Cardiac muscle cell (in vitro differentiated cells and primary cell): ENCODE data around the gene CIRBP. TPM values are rescaled to one million over a fixed set of nuclear protein-coding genes. Genes with fewer than 3 reads are reported as not detected.

Experiments
- DNase-seq, 2 donors: peaks; one replicate each; pipeline versions ENCODE4 v3.0.0 to v3.0.0-alpha.2; 2010 to 2017; ENCODE audit warnings: low read depth in 1 of 2, low spot score in 1 of 2
- H3K27ac ChIP-seq: fragments of 200-600 bp; sonication (generic); 2 replicates; pipeline ENCODE4 v1.5.1; 2016
- H3K27me3 ChIP-seq: fragments of 200-600 bp; sonication (generic); 2 replicates; pipeline ENCODE4 v1.6.0; 2016; ENCODE audit warnings: control low read depth
- H3K36me3 ChIP-seq: fragments of 200-600 bp; sonication (generic); 2 replicates; pipeline ENCODE4 v1.5.1; 2016; ENCODE audit warnings: control low read depth
- H3K4me1 ChIP-seq: fragments of 200-600 bp; sonication (generic); 2 replicates; pipeline ENCODE4 v1.8.1; 2017; ENCODE audit warnings: low read depth, mild to moderate bottlenecking, mixed run types
- H3K4me3 ChIP-seq: fragments of 200-600 bp; sonication (generic); 2 replicates; pipeline ENCODE4 v1.5.1; 2016; ENCODE audit warnings: mild to moderate bottlenecking
- H3K9me3 ChIP-seq: fragments of 200-600 bp; sonication (generic); 2 replicates; pipeline ENCODE4 v1.5.1; 2017; ENCODE audit warnings: low read depth, mild to moderate bottlenecking, control low read depth
- CTCF ChIP-seq: IDR thresholded peaks from 2 replicates; pipeline ENCODE4 v1.5.1; 2012; ENCODE audit warnings: low read depth, mild to moderate bottlenecking, low read length
- polyA plus RNA-seq: library from polyadenylated mRNA; unstranded; fragments of >200 nt; fragmentation: Nextera tagmentation; extraction: Ambion mirVana; gene quantifications from 2 replicates; pipeline ENCODE4 v1.2.1, GENCODE V29; 2016
- total RNA-seq: library from RNA; depleted of rRNA; stranded (reverse); fragments of >200 nt; gene quantifications from 2 replicates; pipeline ENCODE4 v1.2.3, GENCODE V29; 2016

Gene CIRBP
- total and polyA plus RNA-seq, 2 experiments from 2014 or later, result 716 to 2,236 TPM

- DNase-seq, result no peak
- no peaks in the 10 kb centered on the region for H3K9me3 ChIP-seq
- no peak overlapping the region for H3K4me3 ChIP-seq
- H3K27ac ChIP-seq, result peak overlapping the region; percentile 81
- peaks cover 34% of the 10 kb centered on the region for H3K4me1 ChIP-seq
- peaks cover 15% of the 10 kb centered on the region for H3K36me3 ChIP-seq
- no peaks in the 10 kb centered on the region for H3K27me3 ChIP-seq
- no peak for TF ChIP-seq CTCF
Observed at GRCh38 chr19:1229924-1230782, 39.0 kb upstream of the CIRBP start.

DNA sequence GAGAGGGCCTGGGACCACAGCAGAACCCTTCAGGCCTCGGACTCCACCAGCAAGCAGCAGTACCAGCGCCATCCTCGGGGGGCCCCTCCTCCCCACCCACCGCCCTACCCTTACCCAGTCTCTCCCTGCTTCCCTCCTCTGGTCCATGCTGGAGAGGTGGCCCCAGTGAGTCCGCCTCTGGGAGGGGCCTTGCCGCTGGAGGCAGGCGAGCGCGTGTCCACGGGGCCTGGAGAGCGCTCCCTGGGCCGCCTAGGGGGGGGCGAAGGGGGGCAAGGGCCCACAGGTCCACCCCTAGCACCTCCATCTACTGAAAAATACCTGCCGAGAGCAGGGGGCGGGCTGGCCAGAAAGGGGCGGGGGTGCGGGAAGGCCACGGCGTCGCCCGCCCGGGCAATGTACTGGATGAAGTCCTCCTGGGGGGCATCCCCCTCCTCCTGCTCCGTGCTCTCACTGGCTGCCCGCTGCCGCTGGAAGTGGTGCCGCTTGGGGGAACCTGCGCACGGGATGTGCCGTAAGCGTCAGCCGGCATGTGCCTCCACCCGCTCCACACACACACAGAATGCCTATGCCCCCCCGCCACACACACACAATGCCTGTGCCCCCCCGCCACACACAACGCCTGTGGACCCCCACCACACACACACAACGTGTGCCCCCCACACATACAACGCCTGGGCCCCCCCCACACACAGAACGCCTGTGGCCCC lies 38.2 kb upstream of the CIRBP start:
- DNase-seq, result no peak
- H3K27ac ChIP-seq, result peak overlapping the region; percentile 81
- H3K27me3 ChIP-seq, result no peaks in the 10 kb centered on the region
- no peak for TF ChIP-seq CTCF
- peaks cover 18% of the 10 kb centered on the region for H3K36me3 ChIP-seq
- H3K9me3 ChIP-seq, result no peaks in the 10 kb centered on the region
- H3K4me1 ChIP-seq, result peaks cover 34% of the 10 kb centered on the region
- no peak overlapping the region for H3K4me3 ChIP-seq

DNA sequence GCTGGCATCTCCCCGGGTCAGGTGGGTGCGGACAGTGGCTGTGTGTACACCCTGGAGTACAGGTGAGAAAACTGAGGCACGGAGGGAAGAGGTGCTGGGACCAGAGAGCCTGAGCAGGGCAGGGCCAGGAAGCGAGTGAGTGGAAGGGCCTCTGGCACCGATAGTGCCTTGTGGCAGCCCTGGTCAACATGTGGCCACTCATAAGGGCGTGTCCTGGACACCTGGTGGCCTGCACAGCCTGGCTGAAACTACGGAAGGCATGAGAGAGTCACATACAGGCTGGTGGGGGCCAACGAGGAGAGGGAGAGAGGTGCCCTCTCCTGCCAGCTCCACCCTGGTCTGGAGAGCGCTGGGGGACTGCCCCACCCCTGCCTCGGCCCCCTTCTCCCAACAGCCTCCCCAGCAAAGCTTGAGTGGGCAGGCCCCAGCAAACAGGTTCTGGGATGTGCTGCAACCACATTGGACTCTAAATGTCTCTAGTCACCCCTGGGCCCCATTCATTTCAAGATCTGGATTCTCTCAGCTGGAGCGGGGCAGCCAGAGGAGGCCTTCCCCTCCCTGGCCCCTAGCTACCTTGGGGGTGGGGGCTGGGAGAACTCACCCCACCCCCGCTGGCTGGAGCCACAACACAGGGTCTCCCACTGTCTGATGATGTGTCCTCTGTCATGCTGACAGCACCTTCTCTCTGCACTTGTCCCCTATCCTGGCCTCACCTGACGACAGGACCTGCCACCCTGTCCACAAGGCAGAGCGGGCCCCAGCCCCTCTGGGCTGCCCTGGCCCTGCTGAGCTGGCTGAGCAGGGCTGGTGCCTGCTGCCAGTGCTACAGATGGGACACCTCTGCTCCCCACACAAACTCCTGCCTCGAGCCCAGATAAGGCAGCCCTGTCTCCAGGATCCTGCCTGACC lies 37.1 kb upstream of the CIRBP start:
- Histone ChIP-seq H3K4me3 (no peak overlapping the region), H3K27me3 (no peaks in the 10 kb centered on the region), H3K4me1 (peaks cover 34% of the 10 kb centered on the region), H3K27ac (peak overlapping the region; percentile 81), H3K9me3 (no peaks in the 10 kb centered on the region), H3K36me3 (peaks cover 15% of the 10 kb centered on the region)
- peak in 1 of 2 donors; percentile 70 for DNase-seq
- TF ChIP-seq CTCF, result no peak

DNA sequence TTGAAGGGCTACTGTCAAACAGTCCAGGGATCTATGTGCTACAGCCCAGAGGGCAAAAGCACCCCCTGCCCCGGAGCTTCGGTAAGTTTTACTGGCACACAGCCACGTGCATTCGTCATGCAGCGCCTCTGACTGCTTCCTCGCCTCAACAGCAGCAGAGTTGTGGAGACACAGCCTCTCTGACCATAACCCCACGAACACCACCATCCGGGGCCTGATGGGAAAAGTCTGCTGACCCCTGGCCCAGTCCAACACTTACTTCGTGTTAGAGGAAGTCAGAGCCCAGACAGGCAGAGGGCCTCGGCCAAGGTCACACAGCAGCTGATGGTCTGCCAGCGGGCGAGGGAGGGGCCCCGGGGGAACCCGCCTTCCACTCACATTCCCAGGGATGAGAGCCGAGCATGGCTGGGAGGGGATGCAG lies 36.5 kb upstream of the CIRBP start:
- H3K36me3 ChIP-seq, result peaks cover 9% of the 10 kb centered on the region
- H3K4me1 ChIP-seq, result peaks cover 34% of the 10 kb centered on the region
- no peaks in the 10 kb centered on the region for H3K27me3 ChIP-seq
- H3K9me3 ChIP-seq, result no peaks in the 10 kb centered on the region
- no peak for TF ChIP-seq CTCF
- H3K27ac ChIP-seq, result peak overlapping the region; percentile 81
- DNase-seq, result peak in 1 of 2 donors; percentile 72
- H3K4me3 ChIP-seq, result no peak overlapping the region

GRCh38 chr19:1233115-1233667 lies 35.9 kb upstream of the CIRBP start:
- Histone ChIP-seq H3K27ac (peak overlapping the region; percentile 81), H3K4me1 (peaks cover 35% of the 10 kb centered on the region), H3K9me3 (no peaks in the 10 kb centered on the region), H3K4me3 (no peak overlapping the region), H3K27me3 (no peaks in the 10 kb centered on the region), H3K36me3 (peaks cover 7% of the 10 kb centered on the region)
- TF ChIP-seq CTCF, result no peak
- DNase-seq, result no peak
